Body of pancreas (tissue), 4 donors: ENCODE results near the gene SPEM3.

Experiments
- CTCF ChIP-seq, 7 experiments: fragments of 450-650 bp in 4 of 7; fragments of 200-600 bp in 3 of 7; sonication (generic) in 3 of 7; IDR thresholded peaks; one replicate each; pipeline ENCODE4 v1.5.1; 2016 to 2019; ENCODE audit warnings: antibody characterized with exemption in 7 of 7
- POLR2A ChIP-seq, 3 donors: fragments of 450-650 bp; IDR thresholded peaks; one replicate each; pipeline ENCODE4 v1.6.1; 2016; ENCODE audit warnings: antibody characterized with exemption in 3 of 3, mild to moderate bottlenecking in 2 of 3

GRCh38 chr17:7423679-7424078 is 5.0 kb upstream of the SPEM3 start:
- TF ChIP-seq CTCF (IDR thresholded peaks at IDR 0.05) (no peak), POLR2A (IDR thresholded peaks at IDR 0.05) (no peak)
